K562 (cell line): ENCODE results near the gene MME. TPM values are rescaled to one million over a fixed set of nuclear protein-coding genes. Genes with fewer than 3 reads are reported as not detected.

Experiments used
- ATAC-seq: fragments of 200-7000 bp; cut with Tn5 transposase; 3 replicates; pipeline ENCODE4 v1.9.1; 2020; ENCODE audit warnings: moderate library complexity
- BruUV-seq: library from RNA; stranded (reverse); fragments of 400-500 nt; replicated peaks from 2 replicates; lab custom pipeline; 2021; lab: Mats Ljungman, UMichigan
- CTCF ChIA-PET: fragments of 300-600 bp; formaldehyde crosslinking; extraction: SDS; loops from one replicate; lab custom pipeline; 2021; ENCODE audit warnings: low intra/inter-chr PET ratio; lab: Yijun Ruan, JAX
- POLR2A ChIA-PET: fragments of 300-600, 350-650 bp; sonication (Branson Sonifier 250); formaldehyde crosslinking; extraction: SDS; loops from one replicate; lab custom pipeline; 2021; ENCODE audit warnings: antibody characterized with exemption, inconsistent platforms; lab: Yijun Ruan, JAX
- DNase-seq, 4 experiments: peaks; one replicate each; pipeline versions ENCODE4 v3.0.0 to v3.0.0-alpha.2; 2011 to 2018; ENCODE audit warnings: low spot score in 3 of 4, mixed read lengths in 3 of 4; ENCODE audit errors: extremely low read depth in 1 of 4
- FAIRE-seq: peaks from 2 replicates; lab custom pipeline; 2011; peaks lifted over from hg19 to GRCh38; lab: Jason Lieb, UNC
- H2AFZ ChIP-seq: 2 replicates; pipeline ENCODE4 v1.6.0; 2011; ENCODE audit warnings: low read depth, low read length, control low read depth, inconsistent platforms
- H3K27ac ChIP-seq: fragments of 200-600 bp; 3 replicates; pipeline ENCODE4 v1.8.0; 2011; ENCODE audit warnings: low read depth, mild to moderate bottlenecking, control low read depth, inconsistent platforms, low read length, moderate library complexity, mixed read lengths; ENCODE audit errors: extremely low read depth
- H3K27me3 ChIP-seq, 2 experiments: fragments of 300-600 bp in 1 of 2; 2 replicates in 1 of 2; 3 replicates in 1 of 2; pipeline versions ENCODE4 v1.6.0 to v1.8.0; 2011; ENCODE audit warnings: inconsistent platforms in 2 of 2, low read length in 2 of 2, mild to moderate bottlenecking in 1 of 2, mixed read lengths in 1 of 2, moderate library complexity in 1 of 2; ENCODE audit not compliant: control insufficient read depth in 2 of 2, insufficient read depth in 2 of 2
- H3K36me3 ChIP-seq: fragments of 300-600 bp; 3 replicates; pipeline ENCODE4 v1.8.0; 2011; ENCODE audit warnings: mild to moderate bottlenecking, low read length, inconsistent platforms; ENCODE audit not compliant: control insufficient read depth, insufficient read depth
- H3K4me1 ChIP-seq, 2 experiments: fragments of 200-600 bp in 1 of 2; replicated peaks in 1 of 2; 2 replicates in 1 of 2; 3 replicates in 1 of 2; pipeline versions ENCODE4 v1.5.1 to v1.8.0; 2011; ENCODE audit warnings: inconsistent platforms in 2 of 2, low read length in 2 of 2, mild to moderate bottlenecking in 1 of 2, mixed read lengths in 1 of 2, moderate library complexity in 1 of 2; ENCODE audit not compliant: control insufficient read depth in 2 of 2, insufficient read depth in 2 of 2
- H3K4me2 ChIP-seq: 2 replicates; pipeline ENCODE4 v1.6.1; 2011; ENCODE audit warnings: low read length, control low read depth, inconsistent platforms, mixed read lengths; ENCODE audit not compliant: insufficient read depth
- H3K4me3 ChIP-seq: fragments of 200-600 bp; sonication (generic), shearing (Covaris generic); 2 replicates; pipeline ENCODE4 v1.5.1; 2016; ENCODE audit warnings: control low read depth, inconsistent platforms
- H3K79me2 ChIP-seq: fragments of 200-600 bp; 3 replicates; pipeline ENCODE4 v1.8.0; 2011; ENCODE audit warnings: low read length, inconsistent platforms; ENCODE audit not compliant: control insufficient read depth, insufficient read depth
- H3K9ac ChIP-seq, 2 experiments: 2 replicates each; pipeline versions ENCODE4 v1.6.0 to v1.6.1; 2011; ENCODE audit warnings: low read depth in 2 of 2, low read length in 2 of 2, control low read depth in 1 of 2, inconsistent platforms in 1 of 2, mild to moderate bottlenecking in 1 of 2, mixed read lengths in 1 of 2; ENCODE audit not compliant: insufficient read depth in 1 of 2
- H3K9me1 ChIP-seq: one replicate; pipeline ENCODE4 v1.6.0; 2011; ENCODE audit warnings: inconsistent platforms, mild to moderate bottlenecking, low read length, moderate library complexity; ENCODE audit not compliant: control insufficient read depth, insufficient read depth
- H3K9me3 ChIP-seq: replicated peaks from 2 replicates; pipeline ENCODE4 v1.5.1; 2011; ENCODE audit warnings: low read depth, low read length, inconsistent platforms; ENCODE audit not compliant: control insufficient read depth, insufficient read depth
- H4K20me1 ChIP-seq: replicated peaks from 2 replicates; pipeline ENCODE4 v1.6.1; 2011; ENCODE audit warnings: low read length, inconsistent platforms, mixed read lengths; ENCODE audit not compliant: control insufficient read depth, insufficient read depth
- ARHGAP35 ChIP-seq: fragments of 450-650 bp; IDR thresholded peaks from 2 replicates; pipeline ENCODE4 v1.6.1; 2018; ENCODE audit not compliant: partially characterized antibody
- ARID2 ChIP-seq: fragments of 450-650 bp; IDR thresholded peaks from 2 replicates; pipeline ENCODE4 v1.6.1; 2017; ENCODE audit warnings: antibody characterized with exemption, mild to moderate bottlenecking
- ARID3B ChIP-seq: fragments of 250-450 bp; sonication (Bioruptor Pico); IDR thresholded peaks from 2 replicates; pipeline ENCODE4 v1.4.0; 2020; ENCODE audit warnings: borderline replicate concordance
- ETS1 ChIP-seq: conservative IDR thresholded peaks from 2 replicates; pipeline ENCODE4 v1.6.1; 2011; ENCODE audit warnings: low read depth, mild to moderate bottlenecking, low read length; ENCODE audit not compliant: control insufficient read depth
- FOXK1 ChIP-seq: sonication (generic); formaldehyde crosslinking; IDR thresholded peaks from 2 replicates; pipeline ENCODE4 v1.8.0; 2022; ENCODE audit warnings: missing genetic modification reagents, mild to moderate bottlenecking, borderline replicate concordance
- ID3 ChIP-seq, 2 experiments: fragments of 250-450 bp in 1 of 2; fragments of 450-650 bp in 1 of 2; sonication (Bioruptor Pico) in 1 of 2; IDR thresholded peaks; 2 replicates each; pipeline versions ENCODE4 v1.6.1 to v1.8.0; 2016 to 2021; ENCODE audit warnings: mild to moderate bottlenecking in 2 of 2, moderate library complexity in 2 of 2, missing compliant biosample characterization in 1 of 2, missing genetic modification characterization in 1 of 2
- LARP7 ChIP-seq: fragments of 450-650 bp; IDR thresholded peaks from 2 replicates; pipeline ENCODE4 v1.6.1; 2016
- NCOR1 ChIP-seq: fragments of 450-650 bp; IDR thresholded peaks from 2 replicates; pipeline ENCODE4 v1.6.1; 2016; ENCODE audit warnings: mild to moderate bottlenecking, moderate library complexity
- NR2F6 ChIP-seq: fragments of 450-650 bp; formaldehyde crosslinking; IDR thresholded peaks from 2 replicates; pipeline ENCODE4 v1.4.0; 2020; ENCODE audit warnings: mild to moderate bottlenecking
- SMAD1 ChIP-seq: fragments of 150-350 bp; IDR thresholded peaks from 2 replicates; pipeline ENCODE4 v1.6.1; 2014; ENCODE audit warnings: low read length, low read depth; ENCODE audit not compliant: partially characterized antibody
- SUPT5H ChIP-seq: fragments of 450-650 bp; IDR thresholded peaks from 2 replicates; pipeline ENCODE4 v1.6.1; 2016
- TRIM24 ChIP-seq, 2 experiments: fragments of 450-650 bp; IDR thresholded peaks; 2 replicates each; pipeline ENCODE4 v1.6.1; 2016
- VEZF1 ChIP-seq: fragments of 200-800 bp; sonication (Bioruptor generic); IDR thresholded peaks from 2 replicates; pipeline ENCODE4 v1.6.1; 2017; ENCODE audit warnings: missing genetic modification characterization, missing compliant biosample characterization
- ZFP36 ChIP-seq: fragments of 150-350 bp; IDR thresholded peaks from 2 replicates; pipeline ENCODE4 v1.6.1; 2018; ENCODE audit warnings: low read length, low read depth; ENCODE audit not compliant: partially characterized antibody
- ZKSCAN8 ChIP-seq: fragments of 200-800 bp; sonication (Bioruptor generic); IDR thresholded peaks from 2 replicates; pipeline ENCODE4 v1.6.1; 2016; ENCODE audit warnings: missing genetic modification characterization, missing compliant biosample characterization
- ZNF696 ChIP-seq: fragments of 250-450 bp; sonication (Bioruptor Pico); conservative IDR thresholded peaks from 2 replicates; pipeline ENCODE4 v1.4.0; 2020; ENCODE audit warnings: mild to moderate bottlenecking, moderate library complexity
- ZNF717 ChIP-seq: fragments of 250-450 bp; sonication (Bioruptor Pico); IDR thresholded peaks from 2 replicates; pipeline ENCODE4 v1.5.0; 2021
- WGBS: fragments of 100-300 bp; shearing (Covaris generic); methylation state at CpG from one replicate; pipeline ENCODE4 v1.1.6; 2016; ENCODE audit warnings: low coverage, mixed read lengths; ENCODE audit not compliant: insufficient coverage; ENCODE audit errors: missing lambda C conversion rate; 5-methylcytosine and 5-hydroxymethylcytosine counted together
- in situ Hi-C: fragments of 300-500 bp; cut with MboI; formaldehyde crosslinking; loops from 4 replicates; pipeline ENCODE4 v1.15.0; 2018; ENCODE audit warnings: inconsistent platforms, mixed read lengths
- intact Hi-C: fragments of 100-400 bp; cut with micrococcal nuclease; formaldehyde crosslinking; loops from 2 replicates; pipeline ENCODE4 v1.14.2; 2022
- polyA plus RNA-seq, 8 experiments: library from polyadenylated mRNA; depleted of rRNA in 4 of 8; stranded (reverse) in 5 of 8; unstranded in 3 of 8; fragments of >200 nt; fragmentation: Nextera tagmentation in 2 of 8; fragmentation: Illumina TruSeq in 1 of 8; extraction: Ambion mirVana in 2 of 8; extraction: Trizol in 1 of 8; gene quantifications; 2 replicates each; pipeline versions ENCODE4 v1.2.1 to v1.2.3, GENCODE V29; 2011 to 2014; ENCODE audit warnings: inconsistent platforms in 1 of 8, missing spikeins in 1 of 8
- total RNA-seq, 7 experiments: library from RNA; depleted of rRNA in 6 of 7; stranded (reverse); fragments of >200 nt in 6 of 7; fragmentation: Illumina TruSeq in 2 of 7; extraction: Trizol in 2 of 7; gene quantifications; 2 replicates each; pipeline versions ENCODE4 v1.2.1 to v1.2.3, GENCODE V29; 2011 to 2021; ENCODE audit warnings: low replicate concordance in 1 of 7

MME gene
- total and polyA plus RNA-seq, 9 of the 15 experiments (the other 6 are each of a cell fraction or from before 2014, with no cell fraction given), result 0.80 to 8.6 (median 2.5) TPM

GRCh38 chr3:155037508-155038202, 42.5 kb upstream of the MME start:
- peak; percentile 88 for FAIRE-seq
- 10% methylated on average over 5 of the region's 5 CpGs for WGBS
- CTCF ChIA-PET, result no interaction called here
- peak; percentile 86 for ATAC-seq
- Histone ChIP-seq H2AFZ (peak overlapping the region; percentile 70), H3K9me1 (no peaks in the 10 kb centered on the region), H3K4me3 (no peak overlapping the region), H3K4me2 (peak overlapping the region; percentile 80), H3K79me2 (no peaks in the 10 kb centered on the region), H3K27me3 (no peaks in the 10 kb centered on the region), H3K36me3 (no peaks in the 10 kb centered on the region), H3K9me3 (no peaks in the 10 kb centered on the region), H4K20me1 (no peaks in the 10 kb centered on the region), H3K27ac (peak overlapping the region; percentile 83), H3K4me1 (peaks cover 9 to 25% of the 10 kb centered on the region in 2 experiments), H3K9ac (peak overlapping the region in 1 of 2 experiments; percentile 44; a peak in 1 of 4 replicates)
- intact Hi-C loops (no loop called here), in situ Hi-C loops (no loop called here)
- BruUV-seq, result no TSS peak
- POLR2A ChIA-PET, result interaction anchor here (0.6 to 1.3 kb wide), 3 partner anchors 18 to 692 kb away, joined by 3 read pairs; no protein-coding TSS in a partner anchor
- DNase-seq, result peak; percentile 47 to 79 (median 57)
- TF ChIP-seq VEZF1 (CRISPR knock-in tag) (no peak; the same call in 1 of the 2 replicates), FOXK1 (CRISPR knock-in tag) (no peak), ZNF717 (CRISPR knock-in tag) (no peak), ID3 (CRISPR knock-in tag; IDR thresholded peaks at IDR 0.05) (no peak), ID3 (tag; IDR thresholded peaks at IDR 0.05) (peak; percentile 52), ZKSCAN8 (peak; percentile 58), ARID2 (no peak), NR2F6 (CRISPR knock-in tag) (no peak), ETS1 (no peak), ARHGAP35 (no peak), ZFP36 (no peak), SMAD1 (no peak), TRIM24 (IDR thresholded peaks at IDR 0.05) (peak; percentile 74 to 84), ARID3B (CRISPR knock-in tag) (no peak), LARP7 (peak; percentile 42; the same call in 1 of the 2 replicates), ZNF696 (CRISPR knock-in tag) (no peak), SUPT5H (no peak), NCOR1 (peak; percentile 83)
